Glutamatergic neuron (in vitro differentiated cells): ENCODE results near the gene EXOC4. TPM values are rescaled to one million over a fixed set of nuclear protein-coding genes. Genes with fewer than 3 reads are reported as not detected.

Source experiments
- DNase-seq: peaks from one replicate; pipeline ENCODE4 v3.0.0; 2022
- H3K27ac Mint-ChIP-seq: one replicate; pipeline ENCODE4 v1.8.0; 2020; ENCODE audit warnings: mild to moderate bottlenecking, mixed read lengths, inconsistent platforms; ENCODE audit not compliant: unreplicated experiment
- H3K27me3 Mint-ChIP-seq: one replicate; pipeline ENCODE4 v1.8.0; 2020; ENCODE audit warnings: mild to moderate bottlenecking, moderate library complexity, mixed read lengths, inconsistent platforms; ENCODE audit not compliant: unreplicated experiment
- H3K36me3 Mint-ChIP-seq: one replicate; pipeline ENCODE4 v1.8.0; 2020; ENCODE audit warnings: mild to moderate bottlenecking, mixed read lengths, inconsistent platforms; ENCODE audit not compliant: unreplicated experiment
- H3K4me1 Mint-ChIP-seq: one replicate; pipeline ENCODE4 v1.8.0; 2020; ENCODE audit warnings: mild to moderate bottlenecking, low read depth, mixed read lengths, inconsistent platforms; ENCODE audit not compliant: unreplicated experiment
- H3K4me3 Mint-ChIP-seq: one replicate; pipeline ENCODE4 v1.8.0; 2020; ENCODE audit warnings: mild to moderate bottlenecking, mixed read lengths, inconsistent platforms; ENCODE audit not compliant: unreplicated experiment
- H3K9me3 Mint-ChIP-seq: one replicate; pipeline ENCODE4 v1.8.0; 2020; ENCODE audit warnings: mild to moderate bottlenecking, moderate library complexity, mixed read lengths, inconsistent platforms; ENCODE audit not compliant: unreplicated experiment
- CTCF ChIP-seq: fragments of 200-600 bp; sonication (generic); IDR thresholded peaks from one replicate; pipeline ENCODE4 v1.5.0; 2021; ENCODE audit not compliant: partially characterized antibody, unreplicated experiment
- total RNA-seq: library from RNA; stranded (reverse); fragmentation: NEBNext Ultra II Directional; extraction: Animal tissue kit (Norgen Biotek cat#: 25700); gene quantifications from one replicate; pipeline ENCODE4 v1.2.1, GENCODE V29; 2021; ENCODE audit not compliant: unreplicated experiment

Gene EXOC4
- total RNA-seq, 1 donor from 2014 or later, result 73.8 TPM

- Mint-ChIP-seq H3K27ac (no peak overlapping the region), H3K9me3 (no peaks in the 10 kb centered on the region), H3K4me3 (no peak overlapping the region), H3K27me3 (no peaks in the 10 kb centered on the region), H3K4me1 (no peaks in the 10 kb centered on the region), H3K36me3 (no peaks in the 10 kb centered on the region)
- no peak for TF ChIP-seq CTCF
- DNase-seq, result no peak
Measured at GRCh38 chr7:133629701-133630100, 376.8 kb downstream of the EXOC4 start.

GRCh38 chr7:133633055-133633454 is 380.2 kb downstream of the EXOC4 start:
- H3K27ac Mint-ChIP-seq, result no peak overlapping the region
- peaks cover 1% of the 10 kb centered on the region for H3K9me3 Mint-ChIP-seq
- H3K4me1 Mint-ChIP-seq, result no peaks in the 10 kb centered on the region
- DNase-seq, result no peak
- H3K27me3 Mint-ChIP-seq, result no peaks in the 10 kb centered on the region
- no peaks in the 10 kb centered on the region for H3K36me3 Mint-ChIP-seq
- H3K4me3 Mint-ChIP-seq, result no peak overlapping the region
- TF ChIP-seq CTCF, result no peak

GRCh38 chr7:133635541-133635940 is 382.7 kb downstream of the EXOC4 start:
- H3K4me1 Mint-ChIP-seq, result no peaks in the 10 kb centered on the region
- H3K27me3 Mint-ChIP-seq, result no peaks in the 10 kb centered on the region
- no peak overlapping the region for H3K27ac Mint-ChIP-seq
- no peaks in the 10 kb centered on the region for H3K36me3 Mint-ChIP-seq
- TF ChIP-seq CTCF, result no peak
- H3K9me3 Mint-ChIP-seq, result peaks cover 1% of the 10 kb centered on the region
- no peak for DNase-seq
- H3K4me3 Mint-ChIP-seq, result no peak overlapping the region

GRCh38 chr7:133638857-133639256 is 386.0 kb downstream of the EXOC4 start:
- no peak for TF ChIP-seq CTCF
- no peak for DNase-seq
- H3K4me1 Mint-ChIP-seq, result no peaks in the 10 kb centered on the region
- H3K36me3 Mint-ChIP-seq, result no peaks in the 10 kb centered on the region
- H3K9me3 Mint-ChIP-seq, result peaks cover 1% of the 10 kb centered on the region
- no peak overlapping the region for H3K4me3 Mint-ChIP-seq
- H3K27ac Mint-ChIP-seq, result no peak overlapping the region
- H3K27me3 Mint-ChIP-seq, result no peaks in the 10 kb centered on the region

- Mint-ChIP-seq H3K4me1 (peaks cover 1% of the 10 kb centered on the region), H3K4me3 (no peak overlapping the region), H3K9me3 (no peaks in the 10 kb centered on the region), H3K36me3 (no peaks in the 10 kb centered on the region), H3K27me3 (no peaks in the 10 kb centered on the region), H3K27ac (no peak overlapping the region)
- no peak for DNase-seq
- no peak for TF ChIP-seq CTCF
Measured at GRCh38 chr7:133641436-133641835, 388.6 kb downstream of the EXOC4 start.
